GM19463 (cell line): Measurements from ENCODE around the gene TRIM4.
"Not testable (repeated sequence)": the region's sequence is repeated elsewhere in the genome, so short reads cannot be mapped to it uniquely, and the experiment has no call there.

Experiments used
- ATAC-seq: cut with Tn5 transposase; IDR thresholded peaks from one replicate; pipeline ENCODE4 v1.9.1; 2021; ENCODE audit warnings: mild to moderate bottlenecking, moderate library complexity; ENCODE audit not compliant: unreplicated experiment

Gene TRIM4

DNA sequence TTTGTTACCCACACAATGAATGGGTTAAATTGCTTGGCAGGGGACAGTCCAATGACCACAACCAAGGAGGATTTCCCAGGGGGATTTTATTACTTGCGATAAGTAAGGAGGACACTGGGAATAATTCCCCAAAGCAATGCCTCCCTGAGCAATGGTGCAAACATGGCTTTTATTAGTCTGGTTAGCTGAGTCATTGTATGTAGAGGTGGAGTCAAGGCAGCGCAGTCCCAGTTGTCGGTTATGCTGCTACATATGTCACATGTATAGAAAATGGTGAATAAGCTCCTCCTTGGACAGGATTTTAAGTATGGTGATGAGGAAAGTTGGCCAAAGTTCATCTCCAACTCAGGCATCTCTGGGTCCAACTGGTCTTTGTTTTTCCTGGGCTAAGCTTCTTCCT lies 3.9 kb upstream of the TRIM4 start:
- no peak for ATAC-seq

DNA sequence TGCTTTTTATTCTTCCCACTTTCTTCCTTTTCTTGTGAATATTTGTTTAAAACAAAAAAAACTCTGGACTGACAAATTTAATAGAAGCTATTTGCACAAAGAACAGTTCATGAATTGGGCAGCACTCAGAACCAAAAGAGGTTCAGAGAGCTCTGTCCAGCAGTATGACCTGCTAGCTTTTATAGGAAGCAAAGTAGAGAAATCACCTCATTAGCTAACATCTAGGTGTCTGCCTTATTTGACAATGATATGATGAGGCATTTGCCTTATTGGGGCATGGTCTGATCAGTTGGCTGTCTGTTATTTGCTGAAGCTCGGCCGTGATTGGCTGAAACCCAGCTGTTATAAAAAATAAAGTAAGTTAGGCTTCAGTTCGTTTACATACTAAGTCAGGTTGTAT lies 819 bp upstream of the TRIM4 start:
- no peak for ATAC-seq

GRCh38 chr7:99919814-99920112 lies 433 bp upstream of the TRIM4 start:
- ATAC-seq = no peak

- ATAC-seq = no peak
Observed at GRCh38 chr7:99910976-99911375, 8.4 kb downstream of the TRIM4 start.

GRCh38 chr7:99901581-99901980 lies 17.7 kb downstream of the TRIM4 start:
- ATAC-seq = no peak

- no peak for ATAC-seq
Observed at GRCh38 chr7:99899830-99900519, 19.4 kb downstream of the TRIM4 start.

GRCh38 chr7:99898836-99899235 lies 20.5 kb downstream of the TRIM4 start:
- ATAC-seq = no peak

- no peak for ATAC-seq
Observed at GRCh38 chr7:99898023-99898357, 21.3 kb downstream of the TRIM4 start.

GRCh38 chr7:99897322-99898022 lies 21.9 kb downstream of the TRIM4 start:
- no peak for ATAC-seq

- ATAC-seq = no peak
Observed at GRCh38 chr7:99894738-99895137, 24.6 kb downstream of the TRIM4 start.

GRCh38 chr7:99893280-99893679 lies 26.1 kb downstream of the TRIM4 start:
- ATAC-seq = no peak

DNA sequence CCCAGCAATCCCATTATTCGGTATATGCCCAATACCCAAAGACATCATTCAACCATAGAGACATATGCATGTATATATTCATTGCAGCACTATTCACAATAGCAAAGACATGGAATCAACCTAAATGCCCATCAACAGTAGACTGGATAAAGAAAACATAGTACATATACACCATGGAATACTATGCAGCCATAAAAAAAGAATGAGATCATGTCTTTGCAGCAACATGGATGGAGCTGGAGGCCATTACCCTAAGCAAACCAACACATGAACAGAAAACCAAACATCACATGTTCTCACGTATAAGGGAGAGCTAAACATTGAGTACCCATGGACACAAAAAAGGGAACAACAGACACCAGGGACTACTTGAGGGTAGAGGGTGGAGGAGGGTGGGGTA lies 29.0 kb downstream of the TRIM4 start:
- not testable (repeated sequence) for ATAC-seq

GRCh38 chr7:99888366-99888765 lies 31.0 kb downstream of the TRIM4 start:
- ATAC-seq = not testable (repeated sequence)

DNA sequence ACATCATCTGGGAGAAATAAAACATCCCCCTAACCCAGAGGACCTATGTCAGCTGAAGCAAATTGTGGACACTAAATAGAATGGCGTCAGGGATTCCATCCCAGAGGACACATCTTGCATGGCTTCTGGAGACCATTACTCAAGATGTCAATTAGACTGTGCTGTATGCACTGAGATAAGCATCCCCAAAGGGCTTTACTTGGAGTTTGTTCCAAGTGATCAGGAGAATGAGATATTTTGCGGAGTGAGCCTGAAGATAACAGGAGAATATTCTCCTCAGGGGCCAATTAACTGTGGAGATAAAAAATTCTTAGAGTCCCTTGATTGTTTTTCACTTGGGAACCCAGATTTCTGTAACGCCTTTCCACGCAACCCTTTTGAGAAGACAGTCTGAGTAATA lies 38.0 kb downstream of the TRIM4 start:
- no peak for ATAC-seq

DNA sequence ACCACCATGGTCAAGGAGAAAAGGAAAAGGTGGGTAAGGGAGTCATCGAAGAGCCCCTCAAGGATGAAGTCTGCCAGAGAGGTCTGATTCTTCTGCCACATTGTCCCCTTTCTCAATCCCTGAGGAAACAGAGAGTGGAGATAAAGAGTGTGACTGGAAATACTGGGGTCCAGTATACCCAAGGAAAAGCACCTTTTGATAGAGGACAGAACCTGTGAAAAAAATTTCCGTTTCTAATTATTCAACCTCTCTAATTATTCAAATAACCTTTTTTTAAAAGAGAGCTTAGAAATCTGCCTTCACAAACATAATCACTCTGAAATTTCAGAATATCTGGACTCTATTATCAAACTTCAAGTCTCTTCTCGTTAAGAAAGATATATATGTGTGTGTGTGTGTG lies 42.4 kb downstream of the TRIM4 start, which contains the start of gene OR2AE1:
OR2AE1 (minus strand) TSS at position 101 of the 400 bp plus-strand sequence; CDS start at position 101, 0 bp downstream.
- ATAC-seq = no peak

DNA sequence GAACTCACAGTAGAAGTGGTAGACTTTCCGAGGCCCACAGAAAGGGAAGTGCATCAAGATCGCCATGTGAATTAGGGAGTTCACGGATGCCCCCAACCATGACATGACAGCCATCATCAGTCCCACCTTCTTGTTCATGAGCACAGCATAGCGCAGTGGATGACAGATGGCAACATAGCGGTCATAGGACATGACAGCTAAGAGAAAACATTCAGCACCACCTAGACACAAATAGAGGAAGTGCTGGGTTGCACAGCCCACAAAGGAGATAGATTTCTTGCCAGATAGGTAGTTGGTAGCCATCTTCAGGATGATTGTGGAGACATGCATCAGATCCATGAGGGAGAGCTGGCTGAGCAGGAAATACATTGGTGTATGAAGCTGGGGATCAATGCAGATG lies 42.8 kb downstream of the TRIM4 start:
- ATAC-seq = no peak

DNA sequence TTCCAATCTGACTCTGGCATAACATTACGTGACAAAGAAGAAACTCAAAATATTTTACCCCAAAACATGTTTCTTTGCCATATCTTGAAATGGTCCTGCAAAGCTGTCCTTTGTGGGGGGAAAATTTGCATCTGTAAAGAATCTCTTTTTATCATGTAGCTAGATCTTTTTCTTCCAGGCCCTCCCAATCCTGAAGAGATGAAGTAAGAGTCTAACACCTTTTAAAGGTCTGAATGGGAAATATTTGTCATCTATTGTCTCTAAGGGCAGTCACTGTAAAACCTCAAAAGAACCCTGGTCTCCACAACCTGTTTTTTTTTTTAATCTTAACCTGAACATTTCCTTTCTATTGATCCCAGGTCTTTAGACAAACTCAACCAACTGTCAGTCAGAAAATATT lies 51.1 kb downstream of the TRIM4 start:
- ATAC-seq = no peak

DNA sequence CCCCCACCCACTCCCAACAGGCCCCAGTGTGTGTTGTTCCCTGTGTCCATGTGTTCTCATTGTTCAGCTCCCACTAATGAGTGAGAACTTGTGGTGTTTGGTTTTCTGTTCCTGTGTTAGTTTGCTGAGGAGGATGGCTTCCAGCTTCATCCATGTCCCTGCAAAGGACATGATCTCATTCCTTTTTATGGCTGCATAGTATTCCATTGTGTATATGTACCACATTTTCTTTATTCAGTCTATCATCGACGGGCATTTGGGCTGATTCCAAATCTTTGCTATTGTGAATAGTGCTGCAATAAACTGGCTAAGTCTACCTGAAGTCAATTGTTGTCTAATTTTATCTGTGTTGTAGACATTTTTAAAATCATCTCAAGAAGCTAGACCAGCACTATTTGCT lies 51.9 kb downstream of the TRIM4 start:
- ATAC-seq = not testable (repeated sequence)

- ATAC-seq = no peak
Observed at GRCh38 chr7:99863847-99864440, 55.4 kb downstream of the TRIM4 start.

- no peak for ATAC-seq
Observed at GRCh38 chr7:99860281-99861127, 58.8 kb downstream of the TRIM4 start.

DNA sequence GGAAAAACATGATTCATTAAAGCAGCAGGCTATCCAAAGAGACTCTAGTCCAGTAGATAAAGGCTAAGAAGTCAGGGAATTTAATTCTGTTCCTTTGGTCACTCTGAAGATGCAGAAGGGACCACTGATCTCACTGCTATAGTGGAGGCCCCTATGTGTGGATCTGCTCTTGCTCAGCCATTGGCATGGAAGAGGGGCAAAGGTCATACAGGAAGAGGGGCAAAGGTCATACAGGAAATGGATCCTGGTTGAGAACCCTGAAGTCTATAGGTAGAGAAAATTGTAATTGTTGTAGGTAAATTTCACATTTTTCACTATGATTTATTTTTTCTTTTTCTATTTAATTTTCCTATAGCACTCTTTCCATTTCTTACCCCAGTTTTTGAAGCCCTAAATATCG lies 64.1 kb downstream of the TRIM4 start:
- ATAC-seq = no peak
